ENCODE measurements around the gene POLR2J2.
"Not testable (repeated sequence)": the region's sequence is repeated elsewhere in the genome, so short reads cannot be mapped to it uniquely, and the experiment has no call there.

POLR2J2 gene

DNA sequence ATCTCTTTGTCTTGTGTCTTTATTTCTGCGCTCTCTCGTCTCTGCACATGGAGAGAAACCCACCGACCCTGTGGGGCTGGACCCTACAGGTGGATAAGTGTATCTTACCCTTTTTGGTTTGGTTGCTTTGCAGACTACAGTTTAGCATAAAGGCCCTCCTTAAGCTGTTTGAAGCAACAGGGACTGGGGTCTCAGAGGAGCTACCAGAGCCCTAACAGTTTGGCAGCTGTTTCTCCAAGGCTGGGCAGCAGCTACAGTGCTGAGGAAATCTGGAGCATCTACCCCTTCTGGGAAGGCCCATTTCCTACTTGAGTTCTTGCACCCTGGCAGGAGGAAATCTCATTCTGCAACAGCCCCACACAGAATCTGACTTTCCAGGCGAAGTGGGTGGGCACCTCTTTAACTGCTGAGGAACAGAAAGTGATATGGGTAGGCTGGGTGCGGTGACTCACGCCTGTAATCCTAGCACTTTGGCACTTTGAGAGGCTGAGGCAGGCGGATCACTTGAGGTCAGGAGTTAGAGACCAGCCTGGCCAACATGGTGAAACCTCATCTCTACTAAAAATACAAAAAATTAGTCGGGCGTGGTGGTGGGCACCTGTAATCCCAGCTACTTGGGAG lies 2.1 kb upstream of the POLR2J2 start:
- not testable (repeated sequence) for DNase-seq (ENCODE audit: low read depth in 4 of 4, low spot score in 1 of 4)

DNA sequence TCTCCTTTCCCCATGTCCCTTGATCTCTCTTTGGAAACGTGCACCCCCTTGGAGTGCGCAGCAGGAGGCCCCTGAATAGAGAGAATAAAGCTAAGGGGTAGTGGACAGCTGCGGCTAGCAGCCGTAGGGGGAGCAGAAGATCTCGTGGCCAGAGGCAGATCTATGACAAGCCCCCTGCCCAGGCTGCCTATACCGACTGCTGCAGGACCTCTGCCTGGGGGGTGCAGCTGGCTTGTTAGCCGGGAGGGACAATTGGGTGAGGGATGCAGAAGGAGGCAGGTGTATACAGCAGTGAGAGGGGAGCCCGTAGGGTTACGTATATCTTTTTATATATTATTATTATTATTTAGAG lies 469 bp upstream of the POLR2J2 start:
- DNase-seq (ENCODE audit: low read depth in 4 of 4, low spot score in 1 of 4): not testable (repeated sequence)

DNA sequence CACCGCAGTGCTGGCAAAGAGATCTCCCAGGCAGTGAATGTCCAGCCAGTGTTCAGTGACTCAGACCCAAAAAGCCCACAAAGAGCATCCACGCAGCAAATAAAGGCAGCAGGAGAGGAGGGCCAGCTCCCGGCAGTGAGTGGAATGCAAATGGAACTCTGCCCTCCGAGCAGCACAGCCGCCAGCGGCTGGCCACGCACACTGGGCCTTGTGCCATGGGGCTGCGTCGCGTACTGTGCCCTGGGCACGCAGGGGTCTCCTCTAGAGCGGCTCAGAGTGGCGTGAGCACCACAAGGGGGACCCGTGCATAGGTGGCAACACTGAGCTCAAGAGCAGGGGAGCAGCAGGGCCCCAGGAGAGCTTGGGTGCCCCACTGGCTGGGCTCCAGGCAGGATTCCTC lies 3.9 kb downstream of the POLR2J2 start:
- not testable (repeated sequence) for DNase-seq (ENCODE audit: low read depth in 4 of 4, low spot score in 1 of 4)

- not testable (repeated sequence) for DNase-seq (ENCODE audit: low read depth in 4 of 4, low spot score in 1 of 4)
Measured at GRCh38 chr7:102666850-102667249, 4.6 kb downstream of the POLR2J2 start.

DNA sequence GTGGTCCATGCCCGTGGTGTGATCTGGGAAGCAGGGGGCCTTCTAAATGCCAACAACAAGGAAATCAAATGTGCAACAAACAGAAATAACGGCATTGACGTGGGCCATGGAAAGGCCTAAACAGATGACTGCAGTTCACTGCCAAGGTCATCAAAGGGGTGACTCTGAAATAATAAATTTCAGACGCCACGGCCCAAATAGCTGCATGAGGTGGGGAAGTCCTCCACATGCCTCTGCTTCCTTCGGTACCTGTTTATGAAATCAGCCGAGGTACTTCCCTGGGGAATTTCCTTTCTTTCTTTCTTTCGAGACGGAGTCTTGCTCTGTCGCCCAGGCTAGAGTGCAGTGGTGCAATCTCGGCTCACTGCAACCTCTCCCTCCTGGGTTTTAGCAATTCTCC lies 6.7 kb downstream of the POLR2J2 start:
- not testable (repeated sequence) for DNase-seq (ENCODE audit: low read depth in 4 of 4, low spot score in 1 of 4)

GRCh38 chr7:102649924-102650323 lies 21.5 kb downstream of the POLR2J2 start, which contains the start of gene SPDYE2B:
SPDYE2B (plus strand) TSS chr7:102650319; CDS start chr7:102652349, 2,030 bp downstream.
- not testable (repeated sequence) for DNase-seq (ENCODE audit: low read depth in 4 of 4, low spot score in 1 of 4)

GRCh38 chr7:102647813-102648212 lies 23.6 kb downstream of the POLR2J2 start:
- DNase-seq (ENCODE audit: low read depth in 4 of 4, low spot score in 1 of 4): not testable (repeated sequence)

- not testable (repeated sequence) for DNase-seq (ENCODE audit: low read depth in 4 of 4, low spot score in 1 of 4)
Measured at GRCh38 chr7:102643404-102643803, 28.1 kb downstream of the POLR2J2 start.

GRCh38 chr7:102642691-102643090 lies 28.8 kb downstream of the POLR2J2 start, which contains the start of gene UPK3BL1:
UPK3BL1 (minus strand) TSS chr7:102642791; CDS start chr7:102642741, 50 bp downstream.
- DNase-seq (ENCODE audit: low read depth in 4 of 4, low spot score in 1 of 4): not testable (repeated sequence)

DNA sequence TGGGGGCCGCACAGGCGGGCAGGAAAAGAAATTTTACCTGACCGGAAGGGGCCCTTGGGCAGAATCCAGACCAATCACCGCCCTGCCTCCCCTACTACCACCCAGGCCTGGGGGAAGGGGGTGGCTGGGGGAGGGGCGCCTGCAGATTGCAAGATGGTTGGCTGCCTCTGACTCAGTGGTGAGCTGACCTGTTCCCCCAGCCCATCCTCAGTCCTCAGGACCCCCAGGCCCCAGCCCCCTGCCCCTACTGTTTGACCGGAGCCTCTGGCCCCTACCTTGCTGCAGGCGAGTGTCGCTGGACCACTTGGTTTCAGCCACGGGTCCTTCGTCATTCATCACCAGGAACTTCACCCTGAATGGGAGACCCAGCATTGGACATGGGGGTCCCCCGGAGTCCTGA lies 32.6 kb downstream of the POLR2J2 start:
- not testable (repeated sequence) for DNase-seq (ENCODE audit: low read depth in 4 of 4, low spot score in 1 of 4)

- not testable (repeated sequence) for DNase-seq (ENCODE audit: low read depth in 4 of 4, low spot score in 1 of 4)
Measured at GRCh38 chr7:102636956-102637355, 34.5 kb downstream of the POLR2J2 start.

DNA sequence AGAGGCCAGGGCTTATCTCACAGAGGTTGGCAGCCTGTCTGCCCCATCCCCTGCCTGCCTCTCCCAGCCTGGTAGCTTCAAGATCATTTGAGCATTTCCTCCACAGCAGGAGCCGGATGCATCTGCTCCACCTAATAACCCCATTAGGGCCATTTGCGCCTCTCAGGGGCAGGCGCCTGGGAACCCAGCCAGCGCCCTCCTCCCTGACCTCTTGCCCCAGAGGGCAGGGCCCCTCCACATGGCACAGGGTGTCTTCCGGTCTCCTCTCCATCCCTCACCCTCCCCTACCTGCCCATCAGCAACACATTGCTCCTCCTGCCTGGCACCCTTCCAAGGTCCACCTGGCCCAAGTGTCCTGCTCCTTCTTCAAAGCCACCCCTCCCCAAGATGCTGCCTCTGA lies 36.1 kb downstream of the POLR2J2 start:
- DNase-seq (ENCODE audit: low read depth in 4 of 4, low spot score in 1 of 4): not testable (repeated sequence)

GRCh38 chr7:102634299-102634698 lies 37.2 kb downstream of the POLR2J2 start:
- DNase-seq (ENCODE audit: low read depth in 4 of 4, low spot score in 1 of 4): not testable (repeated sequence)

DNA sequence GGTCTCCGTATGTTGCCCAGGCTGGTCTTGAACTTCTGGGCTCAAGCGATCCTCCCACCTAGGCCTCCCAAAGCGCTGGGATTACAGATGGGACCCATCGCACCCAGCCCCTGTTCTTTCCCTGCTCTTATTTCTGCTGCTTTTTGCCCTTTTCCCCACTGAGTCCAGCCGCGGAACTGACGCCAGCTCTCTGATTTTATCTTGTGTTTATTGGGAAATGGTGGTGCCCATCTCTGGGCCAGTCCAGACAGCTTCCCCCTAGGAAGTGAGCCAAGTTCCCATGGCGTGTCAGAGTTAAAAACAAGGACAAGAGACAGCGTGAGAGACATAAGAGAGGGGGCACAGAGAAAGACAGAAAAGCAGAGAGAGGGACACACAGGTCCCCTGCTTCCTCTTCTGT lies 40.8 kb downstream of the POLR2J2 start:
- not testable (repeated sequence) for DNase-seq (ENCODE audit: low read depth in 4 of 4, low spot score in 1 of 4)

- DNase-seq (ENCODE audit: low read depth in 4 of 4, low spot score in 1 of 4): not testable (repeated sequence)
Measured at GRCh38 chr7:102627271-102627904, 44.1 kb downstream of the POLR2J2 start.

DNA sequence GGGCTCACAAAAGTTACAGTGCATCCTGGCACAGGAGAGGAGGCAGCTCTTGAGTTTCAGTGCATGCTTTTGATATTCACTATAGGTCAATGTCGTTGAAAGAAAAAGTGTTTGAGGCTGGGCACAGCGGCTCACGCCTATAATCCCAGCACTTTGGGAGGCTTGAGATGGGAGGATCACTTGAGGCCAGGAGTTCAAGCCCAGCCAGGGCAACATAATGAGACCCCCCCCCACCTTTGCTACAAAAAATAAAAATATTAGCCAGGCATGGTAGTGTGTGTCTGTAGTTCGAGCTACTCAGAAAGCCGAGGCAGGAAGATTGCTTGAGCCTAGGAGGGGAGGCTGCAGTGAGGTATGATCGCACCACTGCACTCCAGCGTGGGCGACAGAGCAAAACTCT lies 53.3 kb downstream of the POLR2J2 start:
- not testable (repeated sequence) for DNase-seq (ENCODE audit: low read depth in 4 of 4, low spot score in 1 of 4)

- not testable (repeated sequence) for DNase-seq (ENCODE audit: low read depth in 4 of 4, low spot score in 1 of 4)
Measured at GRCh38 chr7:102616507-102617125, 54.8 kb downstream of the POLR2J2 start, which contains the start of gene RASA4. RASA4 (minus strand) TSS chr7:102616756; CDS start chr7:102616689, 67 bp downstream.
